HG02870 (cell line): ENCODE data around the gene TMEM236.

ENCODE experiments used
- ATAC-seq: cut with Tn5 transposase; IDR thresholded peaks from one replicate; pipeline ENCODE4 v1.9.1; 2021; ENCODE audit warnings: mild to moderate bottlenecking, moderate library complexity; ENCODE audit not compliant: unreplicated experiment

TMEM236 gene

GRCh38 chr10:17785276-17785930 is 33.4 kb downstream of the TMEM236 start:
- ATAC-seq = no peak

- ATAC-seq = no peak
Observed at GRCh38 chr10:17787087-17787961, 35.3 kb downstream of the TMEM236 start.

DNA sequence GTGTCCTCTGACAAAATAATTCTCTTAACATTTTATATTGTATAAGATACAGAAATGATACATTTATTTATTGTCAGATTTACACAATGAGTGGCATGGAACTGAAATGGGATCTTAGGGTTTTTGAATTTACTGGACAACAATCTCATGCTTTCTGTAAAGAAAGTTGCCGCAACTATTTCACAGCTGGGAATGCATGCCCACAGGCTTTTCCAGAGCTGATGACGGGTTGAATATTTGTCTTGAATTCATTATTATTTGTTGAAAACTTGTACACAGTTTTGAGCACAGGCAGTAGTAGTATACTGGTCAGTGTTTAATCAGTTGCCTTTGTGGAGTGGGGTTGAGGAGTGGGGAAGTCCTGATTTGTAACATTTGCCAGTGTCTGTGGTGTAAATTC is 36.6 kb downstream of the TMEM236 start:
- ATAC-seq = no peak

- no peak for ATAC-seq
Observed at GRCh38 chr10:17789396-17789795, 37.4 kb downstream of the TMEM236 start.

- no peak for ATAC-seq
Observed at GRCh38 chr10:17790651-17791050, 38.6 kb downstream of the TMEM236 start.

DNA sequence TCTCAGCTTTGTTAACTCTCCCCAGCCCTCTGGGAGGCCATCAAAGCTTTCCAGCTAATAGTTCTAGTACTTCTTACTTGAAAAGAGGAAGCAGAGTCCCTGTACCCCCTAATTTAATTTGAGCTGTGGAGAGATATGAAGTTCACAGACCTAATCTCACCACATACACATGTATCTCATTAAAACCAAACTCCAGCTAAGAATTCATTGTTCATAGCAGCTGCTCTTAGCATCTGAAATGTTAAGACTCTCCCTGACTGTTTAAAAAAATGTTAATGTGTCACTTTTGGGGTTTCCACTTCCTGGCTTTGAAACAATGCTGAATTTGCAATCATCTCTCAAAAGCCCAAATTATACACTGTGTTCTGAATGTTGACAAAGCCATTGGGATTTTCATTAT is 41.0 kb downstream of the TMEM236 start:
- ATAC-seq = no peak

DNA sequence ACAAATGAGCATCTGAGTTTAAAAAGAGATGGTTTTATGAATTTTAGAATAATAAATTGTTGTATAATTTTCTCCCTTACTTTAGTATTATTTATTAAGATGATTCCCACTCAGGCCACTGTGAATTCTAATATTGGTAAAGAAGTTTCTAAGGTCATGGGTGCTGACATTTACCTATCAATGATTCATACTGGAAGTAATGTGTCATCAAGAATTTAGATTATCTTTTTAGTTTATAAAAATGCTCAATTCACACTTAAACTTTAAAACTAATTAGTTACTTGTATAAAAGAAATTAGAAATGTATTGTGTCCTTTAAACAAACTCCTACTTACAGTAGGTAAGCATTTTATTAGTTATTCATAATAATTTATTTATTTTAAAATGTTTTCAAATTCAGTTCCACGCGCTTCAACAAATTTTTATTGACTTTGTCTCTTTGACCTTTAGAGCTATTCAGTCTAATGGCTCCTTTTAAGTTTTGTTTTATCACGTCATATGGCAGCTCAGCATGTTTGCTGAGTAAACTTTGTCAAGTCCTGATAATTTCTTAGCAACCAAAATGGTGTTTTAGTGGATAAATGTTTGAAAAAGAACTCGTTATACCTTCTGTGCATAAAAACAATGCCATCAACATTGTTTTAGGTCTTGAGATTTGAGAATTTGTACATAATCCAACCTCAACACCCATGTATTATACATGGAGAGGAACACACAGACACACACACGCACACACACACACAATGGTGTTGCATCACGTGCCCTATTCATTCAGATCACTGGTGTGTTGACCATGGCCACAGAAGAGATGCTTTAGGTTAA is 42.0 kb downstream of the TMEM236 start:
- no peak for ATAC-seq

- ATAC-seq = no peak
Observed at GRCh38 chr10:17795083-17795482, 43.1 kb downstream of the TMEM236 start.

DNA sequence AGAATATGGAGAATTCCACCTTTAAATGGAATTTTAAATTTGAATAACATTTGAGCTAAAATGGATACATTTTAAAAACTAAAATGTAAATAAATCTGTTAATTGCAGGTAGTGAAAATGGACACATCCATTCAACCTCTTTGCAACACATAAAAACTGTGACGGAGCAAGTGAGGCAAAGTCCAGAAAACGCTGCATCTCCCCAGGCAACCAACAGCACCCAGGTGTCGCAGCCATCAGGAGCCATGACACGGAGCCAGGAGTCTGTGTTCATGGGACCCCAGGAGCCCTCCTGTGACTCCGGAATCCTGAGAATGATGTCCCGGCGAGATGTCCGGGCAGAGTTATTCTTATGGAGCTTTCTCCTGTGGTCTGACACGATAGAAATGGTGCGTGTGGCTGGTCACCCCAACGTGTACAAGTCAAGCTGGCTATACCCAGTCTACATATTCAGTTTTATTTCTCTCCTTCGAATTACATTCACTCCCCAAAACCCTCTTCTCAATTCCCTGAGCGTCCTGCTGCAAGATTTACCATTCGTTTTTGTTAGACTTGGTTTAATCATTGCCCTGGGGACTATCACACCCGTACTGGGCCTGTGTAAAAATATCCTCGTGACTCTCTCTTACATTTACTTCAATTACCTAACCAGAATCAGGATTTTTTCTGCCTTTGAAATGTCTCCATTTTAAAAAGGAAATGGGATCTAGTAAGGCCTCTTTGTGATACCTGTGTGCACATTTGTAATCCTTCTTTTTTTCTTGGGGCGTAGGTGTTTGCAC is 44.0 kb downstream of the TMEM236 start:
- ATAC-seq = no peak

- no peak for ATAC-seq
Observed at GRCh38 chr10:17801507-17801906, 49.5 kb downstream of the TMEM236 start.

DNA sequence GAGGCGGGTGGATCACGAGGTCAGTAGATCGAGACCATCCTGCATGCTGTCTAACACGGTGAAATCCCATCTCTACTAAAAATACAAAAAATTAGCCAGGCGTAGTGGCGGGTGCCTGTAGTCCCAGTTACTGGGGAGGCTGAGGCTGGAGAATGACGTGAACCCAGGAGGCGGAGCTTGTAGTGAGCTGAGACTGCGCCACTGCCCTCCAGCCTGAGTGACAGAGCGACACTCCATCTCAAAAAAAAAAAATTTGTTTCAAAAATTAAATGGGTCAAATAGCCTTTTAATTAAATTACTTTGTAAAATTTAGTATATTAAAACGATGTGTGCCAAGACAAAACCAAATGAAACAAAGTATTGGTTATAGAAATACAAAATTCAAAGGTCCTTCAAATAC is 50.3 kb downstream of the TMEM236 start:
- no peak for ATAC-seq

DNA sequence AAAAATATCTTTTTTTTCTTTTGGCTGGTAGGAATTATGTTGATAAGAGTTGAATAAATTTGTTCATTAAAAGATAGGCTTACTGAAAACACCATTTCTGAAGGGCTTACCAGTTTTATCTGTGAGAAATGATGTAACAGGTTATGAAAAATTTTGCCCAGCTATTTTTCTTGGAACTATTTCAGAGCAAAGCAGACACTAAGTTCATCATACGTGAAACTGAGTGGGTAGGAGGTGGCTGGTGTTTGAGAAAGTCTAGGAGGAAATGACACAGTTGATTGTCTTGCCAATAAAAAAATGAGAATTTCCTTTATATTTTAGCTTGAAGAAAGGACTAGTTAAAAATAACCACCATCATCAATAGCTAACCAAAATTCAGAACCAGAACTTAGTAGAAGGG is 51.0 kb downstream of the TMEM236 start:
- no peak for ATAC-seq

DNA sequence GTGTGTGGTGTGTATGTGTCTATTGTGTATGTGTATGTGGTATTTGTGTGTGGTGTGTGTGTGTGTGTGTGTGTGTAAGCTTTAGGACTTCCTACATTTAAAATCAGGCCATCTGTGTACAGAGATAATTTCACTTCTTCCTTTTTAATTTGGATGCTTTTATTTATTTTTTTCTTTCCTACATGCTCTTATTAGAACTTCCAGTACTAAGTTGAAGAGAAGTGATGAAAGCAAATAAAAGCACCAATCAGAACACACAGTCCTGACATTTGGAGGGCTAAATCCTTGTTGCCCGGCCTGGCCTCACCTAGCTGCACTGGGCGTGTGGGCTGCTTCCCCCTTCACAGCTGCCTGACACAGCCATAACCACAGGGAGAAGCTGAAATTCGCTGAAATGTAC is 53.3 kb downstream of the TMEM236 start:
- ATAC-seq = no peak

DNA sequence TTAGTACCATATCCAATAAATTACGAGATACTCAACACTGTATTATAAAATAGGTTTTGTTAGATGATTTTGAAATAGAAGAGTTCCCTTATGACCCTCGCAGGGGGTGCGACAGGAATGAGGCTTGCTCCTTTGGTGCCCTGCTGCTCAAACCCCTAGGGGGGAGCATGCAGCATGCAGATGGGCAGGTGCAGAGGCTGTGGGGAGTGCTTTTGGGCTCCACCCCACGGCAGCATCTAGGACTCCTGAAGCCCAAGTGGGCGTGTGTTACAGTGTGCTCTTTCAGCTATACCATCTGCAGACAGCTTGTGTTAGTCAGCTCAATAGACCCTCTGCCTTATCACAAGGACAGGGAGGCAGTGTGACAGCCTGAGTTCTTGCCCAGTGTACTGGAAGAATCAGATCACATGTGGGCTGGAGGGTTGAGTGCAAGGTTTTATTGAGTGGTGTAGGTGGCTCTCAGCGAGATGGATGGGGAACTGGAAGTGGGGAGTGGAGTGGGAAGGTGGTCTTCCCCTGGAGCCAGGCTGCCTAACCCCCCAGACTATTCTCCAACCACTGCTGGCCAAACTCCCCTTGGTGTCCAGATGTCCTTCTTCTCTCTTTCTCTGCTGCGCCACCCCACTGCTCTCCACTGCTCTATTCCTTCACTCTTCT is 54.0 kb downstream of the TMEM236 start:
- ATAC-seq = peak; percentile 77

DNA sequence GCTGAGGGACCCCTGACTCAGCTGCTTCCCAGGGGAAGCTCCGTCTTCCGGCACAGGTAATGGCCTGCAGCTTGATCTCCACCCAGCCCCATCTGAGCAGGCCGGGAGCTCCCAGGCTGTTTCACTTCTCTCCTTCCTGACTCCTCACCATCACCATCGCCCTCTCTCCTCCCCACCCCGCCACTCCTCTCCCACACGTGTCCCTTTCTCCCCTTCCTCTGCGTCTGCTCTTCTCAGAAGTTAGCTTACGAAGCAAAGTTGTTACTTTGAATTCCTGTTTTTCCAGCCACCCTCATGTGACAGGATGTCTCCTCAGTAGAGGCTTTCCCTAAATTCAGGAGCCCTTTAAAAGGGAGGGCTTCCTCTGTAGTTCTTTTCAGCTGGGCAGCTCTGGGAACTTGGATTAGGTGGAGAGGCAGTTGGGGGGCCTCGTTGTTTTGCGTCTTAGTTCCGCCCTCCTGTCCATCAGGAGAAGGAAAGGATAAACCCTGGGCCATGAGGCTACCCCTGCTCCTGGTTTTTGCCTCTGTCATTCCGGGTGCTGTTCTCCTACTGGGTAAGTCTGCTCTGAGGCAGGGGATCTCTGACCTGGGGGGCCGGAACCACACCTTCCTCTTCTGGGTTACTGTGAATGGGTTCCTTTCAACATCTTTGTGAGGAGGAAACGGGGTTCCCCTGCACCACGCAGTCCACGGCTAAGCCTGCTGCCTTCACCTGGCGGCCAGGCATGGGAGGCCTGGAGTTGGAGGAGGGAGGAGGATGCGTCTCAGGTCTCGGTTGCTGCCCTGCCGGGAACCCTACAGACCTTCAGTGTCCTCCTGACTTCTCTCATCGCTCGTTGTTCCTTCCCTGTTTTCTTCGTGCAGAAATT is 57.2 kb downstream of the TMEM236 start, which contains the start of gene MRC1:
TSS of gene MRC1 (plus strand) at position 378 of the 871 bp plus-strand sequence. CDS start at position 496, 118 bp downstream.
- ATAC-seq = no peak

DNA sequence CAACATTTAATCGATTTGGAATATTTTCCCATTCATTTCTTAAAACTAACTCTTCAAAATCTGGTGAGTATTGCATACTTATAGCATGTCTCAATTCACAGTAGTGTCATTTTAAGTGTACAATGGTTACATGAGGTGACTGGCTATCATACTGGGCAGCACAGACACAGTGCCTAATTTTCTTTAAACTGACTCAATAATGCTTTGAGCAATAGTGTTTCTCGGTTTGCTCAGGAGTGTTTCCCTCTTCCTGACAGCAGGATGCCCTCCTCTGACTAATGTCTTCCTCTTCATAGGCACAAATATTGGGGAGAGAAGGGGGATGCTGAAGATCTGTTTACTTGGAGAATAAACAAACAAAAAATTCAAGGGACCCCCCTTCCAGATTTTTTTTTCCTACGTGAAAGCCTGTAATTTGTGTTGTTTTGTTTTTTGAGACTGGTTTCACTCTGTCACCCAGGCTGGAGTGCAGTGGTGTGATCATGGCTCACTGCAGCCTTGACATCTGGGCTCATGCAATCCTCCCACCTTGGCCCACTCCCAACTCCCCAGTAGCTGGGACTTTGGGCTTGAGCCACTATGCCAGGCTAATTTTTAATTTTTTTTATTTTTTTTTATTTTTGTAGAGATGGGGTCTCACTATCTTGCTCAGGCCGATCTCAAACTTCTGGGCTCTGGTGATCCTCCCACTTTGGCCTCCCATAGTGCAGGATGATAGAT is 59.3 kb downstream of the TMEM236 start:
- ATAC-seq = no peak

DNA sequence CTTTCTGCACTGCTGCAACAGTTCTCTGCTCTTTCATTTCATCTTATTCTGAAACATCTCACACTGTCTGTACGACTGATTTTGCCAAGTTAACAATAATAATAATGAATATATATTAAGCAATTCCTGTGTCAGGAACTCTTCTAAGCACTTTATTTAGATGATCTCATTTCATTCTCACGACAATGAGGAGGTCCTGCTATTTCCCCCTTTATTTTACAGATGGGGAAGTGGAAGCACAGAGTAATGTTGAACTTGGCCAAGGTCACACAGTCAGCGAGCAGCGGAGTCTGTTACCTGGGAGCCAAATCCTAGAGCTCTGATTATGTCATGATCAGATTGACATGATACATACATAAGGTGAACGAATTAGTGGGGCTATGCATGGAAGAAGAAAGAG is 63.0 kb downstream of the TMEM236 start:
- no peak for ATAC-seq

DNA sequence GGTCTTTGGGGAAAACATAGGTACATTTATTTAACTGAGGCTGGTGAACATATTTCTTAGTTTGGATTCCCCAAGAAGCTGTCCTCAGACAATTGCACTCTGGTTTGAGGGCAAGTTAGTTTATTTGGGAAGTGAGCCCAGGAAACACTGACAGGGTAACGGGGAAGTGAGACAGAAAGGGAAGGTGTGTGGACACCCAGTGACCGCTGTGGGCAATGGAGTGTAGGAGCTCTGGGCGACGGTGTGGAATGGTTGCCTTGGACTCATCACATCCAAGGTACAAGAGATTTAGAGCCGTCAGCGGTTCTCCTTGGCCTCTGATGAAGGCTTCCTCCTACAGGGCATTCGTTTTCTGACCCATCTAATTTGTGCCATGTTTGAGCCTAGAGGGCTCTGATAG is 64.2 kb downstream of the TMEM236 start:
- no peak for ATAC-seq

DNA sequence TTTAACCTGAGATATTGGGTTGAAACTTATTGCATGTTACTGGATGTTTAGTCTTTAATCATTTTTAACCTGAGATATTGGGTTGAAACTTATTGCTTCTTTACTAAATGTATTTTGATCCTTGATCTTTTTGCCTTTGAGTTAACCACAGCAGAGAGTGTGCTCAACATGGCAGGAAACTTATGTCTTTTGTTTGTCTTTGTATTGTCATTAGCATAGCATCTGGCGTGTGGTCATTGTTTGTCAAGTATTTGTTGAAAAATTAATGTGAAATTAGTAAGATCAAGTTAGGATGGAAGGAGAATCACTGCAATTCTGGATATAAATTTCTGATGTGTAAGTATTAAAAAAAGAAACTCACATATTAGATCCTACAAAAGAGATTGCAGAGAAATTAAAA is 65.3 kb downstream of the TMEM236 start:
- no peak for ATAC-seq
